Testis (tissue), 2 donors: ENCODE data around the gene ANGPTL2.

Source experiments
- POLR2A ChIP-seq: fragments of 450-650 bp; IDR thresholded peaks from one replicate; pipeline ENCODE4 v1.6.1; 2017; ENCODE audit warnings: antibody characterized with exemption, mild to moderate bottlenecking, moderate library complexity
- TF ChIP-seq, protein P1 (sequence below), 3 experiments: fragments of 450-650 bp in 2 of 3; fragments of 200-600 bp in 1 of 3; sonication (generic) in 1 of 3; IDR thresholded peaks; one replicate each; pipeline ENCODE4 v1.5.1; 2016 to 2019; ENCODE audit warnings: antibody characterized with exemption in 3 of 3, mild to moderate bottlenecking in 2 of 3, moderate library complexity in 1 of 3

DNA sequence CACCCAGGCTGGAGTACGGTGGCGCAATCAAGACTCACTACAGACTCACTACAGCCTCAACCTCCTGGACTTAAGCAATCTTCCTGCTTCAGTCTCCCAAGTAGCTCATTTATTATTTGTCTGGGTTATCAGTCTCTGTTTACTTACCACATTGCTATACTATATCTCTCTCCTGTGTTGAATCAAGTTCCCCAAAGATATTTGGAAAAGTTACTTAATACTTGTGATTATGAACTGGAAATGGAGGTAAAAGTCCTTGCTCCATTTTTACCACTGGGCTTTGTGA lies 55.6 kb downstream of the ANGPTL2 start:
- TF ChIP-seq, protein P1, sequence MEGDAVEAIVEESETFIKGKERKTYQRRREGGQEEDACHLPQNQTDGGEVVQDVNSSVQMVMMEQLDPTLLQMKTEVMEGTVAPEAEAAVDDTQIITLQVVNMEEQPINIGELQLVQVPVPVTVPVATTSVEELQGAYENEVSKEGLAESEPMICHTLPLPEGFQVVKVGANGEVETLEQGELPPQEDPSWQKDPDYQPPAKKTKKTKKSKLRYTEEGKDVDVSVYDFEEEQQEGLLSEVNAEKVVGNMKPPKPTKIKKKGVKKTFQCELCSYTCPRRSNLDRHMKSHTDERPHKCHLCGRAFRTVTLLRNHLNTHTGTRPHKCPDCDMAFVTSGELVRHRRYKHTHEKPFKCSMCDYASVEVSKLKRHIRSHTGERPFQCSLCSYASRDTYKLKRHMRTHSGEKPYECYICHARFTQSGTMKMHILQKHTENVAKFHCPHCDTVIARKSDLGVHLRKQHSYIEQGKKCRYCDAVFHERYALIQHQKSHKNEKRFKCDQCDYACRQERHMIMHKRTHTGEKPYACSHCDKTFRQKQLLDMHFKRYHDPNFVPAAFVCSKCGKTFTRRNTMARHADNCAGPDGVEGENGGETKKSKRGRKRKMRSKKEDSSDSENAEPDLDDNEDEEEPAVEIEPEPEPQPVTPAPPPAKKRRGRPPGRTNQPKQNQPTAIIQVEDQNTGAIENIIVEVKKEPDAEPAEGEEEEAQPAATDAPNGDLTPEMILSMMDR (IDR thresholded peaks at IDR 0.05): no peak
- no peak for TF ChIP-seq POLR2A
